NB4 (cell line): ENCODE results near the gene ABLIM1.
A peak's percentile ranks its signal among the peaks of the same experiment; 100 is the strongest.

Experiments used
- DNase-seq: peaks from one replicate; pipeline ENCODE4 v3.0.0; 2010; ENCODE audit warnings: low read depth
- H3K4me3 ChIP-seq: one replicate; pipeline ENCODE4 v1.5.1; 2011; ENCODE audit warnings: mild to moderate bottlenecking, low read depth, low read length, moderate library complexity
- MYC ChIP-seq: IDR thresholded peaks from 2 replicates; pipeline ENCODE4 v1.6.1; 2011; ENCODE audit warnings: low read depth, low read length
- POLR2A ChIP-seq: IDR thresholded peaks from 2 replicates; pipeline ENCODE4 v1.6.1; 2011; ENCODE audit warnings: mild to moderate bottlenecking; ENCODE audit not compliant: insufficient read length; ENCODE audit errors: extremely low read depth
- TF ChIP-seq, protein P1 (sequence below): IDR thresholded peaks from one replicate; pipeline ENCODE4 v1.5.1; 2012; ENCODE audit warnings: low read depth, low read length
- TF ChIP-seq, protein P2 (sequence below): IDR thresholded peaks from 2 replicates; pipeline ENCODE4 v1.6.1; 2011; ENCODE audit warnings: low read depth, low read length

The ABLIM1 gene

DNA sequence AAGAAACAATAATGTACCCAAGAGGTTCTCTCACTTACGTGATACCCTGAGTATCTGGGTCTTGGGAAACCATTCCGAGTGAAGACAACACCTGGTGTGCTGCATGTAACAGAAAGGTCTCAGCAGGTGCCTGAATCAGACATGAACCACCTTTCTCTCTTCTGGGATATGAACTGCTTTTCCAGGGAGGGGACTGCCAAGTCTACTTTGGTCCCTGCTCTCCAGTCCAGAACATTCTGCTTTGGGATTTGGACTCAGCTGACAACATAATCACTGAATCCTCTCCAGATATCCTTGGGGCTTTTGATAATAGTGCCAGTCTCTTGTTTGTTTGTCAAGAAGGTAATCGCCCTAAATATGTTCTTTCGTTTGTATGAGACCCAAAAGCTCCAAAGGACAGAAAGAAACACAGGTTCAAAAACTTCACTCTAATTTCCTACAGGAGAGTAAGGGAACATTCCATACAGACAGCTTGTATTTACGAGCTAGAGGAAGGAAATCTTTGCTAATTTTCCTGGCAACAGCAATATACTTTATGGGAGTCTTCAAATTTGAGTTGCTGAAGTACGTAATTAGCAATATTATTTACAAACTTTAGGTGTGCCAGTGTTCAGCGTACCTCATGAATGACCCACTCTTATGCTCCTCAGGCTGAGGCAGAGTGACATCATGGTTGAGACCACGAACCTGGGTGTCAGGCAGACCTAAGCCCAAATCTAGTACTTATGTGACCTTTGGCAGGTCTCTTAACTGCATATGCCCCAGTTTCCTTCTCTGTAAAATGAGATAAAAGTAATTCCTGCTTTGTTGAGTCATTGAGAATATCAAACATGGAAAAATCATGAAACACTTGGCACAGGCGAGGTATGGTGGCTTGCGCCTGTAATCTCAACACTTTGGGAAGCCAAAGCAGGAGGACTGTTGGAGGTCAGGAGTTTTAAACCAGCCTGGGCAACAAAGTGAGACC lies 5.4 kb downstream of the ABLIM1 start:
- TF ChIP-seq, protein P1, sequence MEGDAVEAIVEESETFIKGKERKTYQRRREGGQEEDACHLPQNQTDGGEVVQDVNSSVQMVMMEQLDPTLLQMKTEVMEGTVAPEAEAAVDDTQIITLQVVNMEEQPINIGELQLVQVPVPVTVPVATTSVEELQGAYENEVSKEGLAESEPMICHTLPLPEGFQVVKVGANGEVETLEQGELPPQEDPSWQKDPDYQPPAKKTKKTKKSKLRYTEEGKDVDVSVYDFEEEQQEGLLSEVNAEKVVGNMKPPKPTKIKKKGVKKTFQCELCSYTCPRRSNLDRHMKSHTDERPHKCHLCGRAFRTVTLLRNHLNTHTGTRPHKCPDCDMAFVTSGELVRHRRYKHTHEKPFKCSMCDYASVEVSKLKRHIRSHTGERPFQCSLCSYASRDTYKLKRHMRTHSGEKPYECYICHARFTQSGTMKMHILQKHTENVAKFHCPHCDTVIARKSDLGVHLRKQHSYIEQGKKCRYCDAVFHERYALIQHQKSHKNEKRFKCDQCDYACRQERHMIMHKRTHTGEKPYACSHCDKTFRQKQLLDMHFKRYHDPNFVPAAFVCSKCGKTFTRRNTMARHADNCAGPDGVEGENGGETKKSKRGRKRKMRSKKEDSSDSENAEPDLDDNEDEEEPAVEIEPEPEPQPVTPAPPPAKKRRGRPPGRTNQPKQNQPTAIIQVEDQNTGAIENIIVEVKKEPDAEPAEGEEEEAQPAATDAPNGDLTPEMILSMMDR, result no peak
- TF ChIP-seq POLR2A (no peak), MYC (no peak)
- TF ChIP-seq, protein P2, sequence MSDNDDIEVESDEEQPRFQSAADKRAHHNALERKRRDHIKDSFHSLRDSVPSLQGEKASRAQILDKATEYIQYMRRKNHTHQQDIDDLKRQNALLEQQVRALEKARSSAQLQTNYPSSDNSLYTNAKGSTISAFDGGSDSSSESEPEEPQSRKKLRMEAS, result no peak
- no peak overlapping the region for H3K4me3 ChIP-seq
- no peak for DNase-seq

DNA sequence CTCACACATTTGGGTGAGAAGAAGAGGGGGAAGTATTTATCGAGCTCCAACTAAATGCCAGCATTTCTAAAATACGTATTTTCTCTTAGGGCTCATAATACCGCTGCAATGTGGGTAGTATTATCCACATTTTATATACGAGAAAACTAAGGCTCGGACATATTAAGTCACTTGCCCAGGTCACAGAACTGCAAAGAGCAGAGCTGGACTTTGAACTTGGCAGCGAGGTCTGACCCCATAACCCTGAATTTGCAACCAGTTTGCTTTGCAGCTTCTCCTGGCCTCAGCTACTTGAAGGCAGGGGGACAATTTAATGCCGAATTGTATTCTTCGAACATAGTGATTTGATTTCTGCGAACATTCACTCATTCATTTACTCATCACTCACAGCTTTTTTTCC lies 7.2 kb downstream of the ABLIM1 start:
- DNase-seq, result no peak
- TF ChIP-seq, protein P2, result no peak
- no peak for TF ChIP-seq MYC
- TF ChIP-seq, protein P1, result no peak
- TF ChIP-seq POLR2A, result no peak
- H3K4me3 ChIP-seq, result no peak overlapping the region

DNA sequence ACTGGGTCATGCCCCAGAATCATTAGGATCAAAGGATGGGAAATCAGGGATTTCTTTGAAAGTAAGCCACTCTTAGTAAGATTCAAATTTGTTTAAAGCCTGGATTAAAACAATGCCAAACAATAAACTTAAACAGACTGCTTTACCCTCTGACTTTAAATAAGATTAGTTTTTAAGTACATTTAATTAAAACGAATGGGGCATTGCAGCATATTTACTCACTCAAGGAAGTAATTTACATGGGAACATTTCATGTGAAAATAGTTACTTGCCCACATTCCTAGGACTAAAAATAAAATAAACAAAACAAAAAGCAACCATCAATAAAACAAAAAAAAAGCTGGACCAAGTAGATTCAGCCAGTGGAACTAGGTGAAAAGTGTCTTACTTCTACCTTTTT lies 7.8 kb downstream of the ABLIM1 start:
- no peak for DNase-seq
- TF ChIP-seq MYC (no peak), POLR2A (no peak)
- TF ChIP-seq, protein P1, result no peak
- TF ChIP-seq, protein P2, result no peak
- H3K4me3 ChIP-seq, result no peak overlapping the region

DNA sequence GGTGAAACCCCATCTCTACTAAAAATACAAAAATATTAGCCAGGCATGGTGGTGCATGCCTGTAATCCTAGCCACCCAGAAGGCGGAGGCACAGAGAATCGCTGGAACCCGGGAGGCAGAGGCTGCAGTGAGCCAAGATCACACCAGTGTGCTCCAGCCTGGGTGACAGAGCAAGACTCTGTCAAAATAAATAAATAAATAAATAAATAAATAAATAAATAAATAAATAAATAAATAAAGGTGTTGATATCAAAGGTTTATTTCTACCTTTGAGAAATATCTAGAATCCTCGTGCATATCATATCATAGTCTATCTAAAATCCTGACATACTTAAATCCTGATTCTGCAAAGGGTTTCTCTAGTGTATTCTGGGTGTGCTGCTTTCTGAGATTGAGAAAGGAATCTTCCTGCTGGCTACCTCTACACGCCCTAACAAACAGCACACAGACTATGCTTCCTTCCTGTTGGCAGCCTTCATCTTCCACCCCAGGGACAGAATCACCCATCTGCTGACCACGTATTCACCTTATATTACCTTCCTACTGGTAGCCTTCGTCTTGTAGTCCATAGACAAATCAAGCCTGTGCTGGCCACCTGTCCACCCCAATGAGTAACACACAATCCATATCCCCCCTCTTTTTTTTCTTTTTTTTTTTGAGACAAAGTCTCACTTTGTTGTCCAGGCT lies 8.7 kb downstream of the ABLIM1 start:
- DNase-seq, result no peak
- TF ChIP-seq POLR2A (no peak), MYC (no peak)
- TF ChIP-seq, protein P2, result no peak
- TF ChIP-seq, protein P1, result no peak
- no peak overlapping the region for H3K4me3 ChIP-seq

DNA sequence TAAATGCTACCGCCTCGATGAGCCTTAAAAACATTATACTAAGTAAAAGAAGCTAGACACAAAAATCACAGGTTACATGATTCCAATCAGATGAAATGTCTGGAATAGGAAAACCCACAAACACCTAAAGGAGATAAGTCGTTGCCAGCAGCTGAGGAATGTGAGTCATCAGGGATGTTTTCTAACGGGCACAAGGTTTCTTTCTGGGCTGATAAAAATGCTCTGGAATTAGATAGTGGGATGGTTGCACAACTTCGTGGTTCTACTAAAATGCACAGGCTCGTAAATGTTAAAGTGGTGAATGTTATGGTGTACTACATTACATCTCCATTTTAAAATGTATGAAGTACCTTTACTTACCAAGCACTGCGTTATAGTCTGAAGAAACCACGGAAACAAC lies 9.7 kb downstream of the ABLIM1 start:
- H3K4me3 ChIP-seq, result no peak overlapping the region
- TF ChIP-seq MYC (no peak), POLR2A (no peak)
- TF ChIP-seq, protein P2, result no peak
- TF ChIP-seq, protein P1, result no peak
- DNase-seq, result peak; percentile 85
